GM23248 (cell line): ENCODE measurements around the gene MVP. TPM values are rescaled to one million over a fixed set of nuclear protein-coding genes. Genes with fewer than 3 reads are reported as not detected.

ENCODE experiments used
- DNase-seq: peaks from one replicate; pipeline ENCODE4 v3.0.0-alpha.2; 2015
- H2AFZ ChIP-seq: fragments of 200-600 bp; sonication (generic); 2 replicates; pipeline ENCODE4 v1.6.1; 2016; ENCODE audit warnings: antibody characterized with exemption
- H3F3A ChIP-seq: fragments of 200-600 bp; sonication (generic); 2 replicates; pipeline ENCODE4 v1.6.1; 2016; ENCODE audit warnings: mild to moderate bottlenecking, antibody characterized with exemption, mixed run types; ENCODE audit not compliant: insufficient read depth
- H3K27ac ChIP-seq: fragments of 200-600 bp; sonication (generic); 2 replicates; pipeline ENCODE4 v1.5.1; 2016; ENCODE audit warnings: mild to moderate bottlenecking
- H3K27me3 ChIP-seq: fragments of 200-600 bp; sonication (generic); replicated peaks from 2 replicates; pipeline ENCODE4 v1.6.1; 2016; ENCODE audit warnings: mild to moderate bottlenecking; ENCODE audit not compliant: insufficient read depth
- H3K36me3 ChIP-seq: fragments of 200-600 bp; sonication (generic); 2 replicates; pipeline ENCODE4 v1.6.1; 2016; ENCODE audit warnings: low read depth, mild to moderate bottlenecking
- H3K4me1 ChIP-seq: fragments of 200-600 bp; sonication (generic); 2 replicates; pipeline ENCODE4 v1.6.1; 2016; ENCODE audit warnings: mild to moderate bottlenecking; ENCODE audit not compliant: insufficient read depth
- H3K4me2 ChIP-seq: fragments of 200-600 bp; sonication (generic); one replicate; pipeline ENCODE4 v1.6.1; 2016; ENCODE audit warnings: mild to moderate bottlenecking; ENCODE audit not compliant: unreplicated experiment
- H3K4me3 ChIP-seq: fragments of 200-600 bp; sonication (generic); 2 replicates; pipeline ENCODE4 v1.5.1; 2016; ENCODE audit warnings: mild to moderate bottlenecking
- H3K79me2 ChIP-seq: fragments of 200-600 bp; sonication (generic); 2 replicates; pipeline ENCODE4 v1.6.1; 2016; ENCODE audit warnings: mild to moderate bottlenecking; ENCODE audit not compliant: insufficient read depth
- H3K9ac ChIP-seq: fragments of 200-600 bp; sonication (generic); 2 replicates; pipeline ENCODE4 v1.6.1; 2016; ENCODE audit warnings: mild to moderate bottlenecking
- H3K9me2 ChIP-seq: fragments of 200-600 bp; sonication (generic); 2 replicates; pipeline ENCODE4 v1.6.1; 2016; ENCODE audit warnings: mixed run types, mild to moderate bottlenecking, moderate library complexity; ENCODE audit not compliant: insufficient read depth
- H3K9me3 ChIP-seq: fragments of 200-600 bp; sonication (generic); one replicate; pipeline ENCODE4 v1.6.1; 2017; ENCODE audit warnings: low read depth
- H4K20me1 ChIP-seq: fragments of 200-600 bp; sonication (generic); 2 replicates; pipeline ENCODE4 v1.6.0; 2016; ENCODE audit not compliant: insufficient read depth
- EZH2 ChIP-seq: fragments of 200-600 bp; sonication (generic); IDR thresholded peaks from 2 replicates; pipeline ENCODE4 v1.6.1; 2018; ENCODE audit warnings: antibody characterized with exemption, mild to moderate bottlenecking; ENCODE audit not compliant: insufficient read depth, poor library complexity, severe bottlenecking
- EZH2phosphoT487 ChIP-seq: fragments of 200-600 bp; sonication (generic); IDR thresholded peaks from 2 replicates; pipeline ENCODE4 v1.6.1; 2018; ENCODE audit warnings: antibody characterized with exemption, moderate library complexity, mild to moderate bottlenecking, low read depth; ENCODE audit not compliant: insufficient read depth
- WGBS, 2 experiments: methylation state at CpG; one replicate each; pipeline ENCODE4 v1.1.6; 2015 to 2017; ENCODE audit warnings: low lambda C conversion rate in 2 of 2, low coverage in 1 of 2; ENCODE audit errors: missing lambda C conversion rate in 2 of 2; 5-methylcytosine and 5-hydroxymethylcytosine counted together
- in situ Hi-C: fragments of 300-500 bp; cut with MboI; formaldehyde crosslinking; loops from 2 replicates; pipeline ENCODE4 v1.15.0; 2020
- polyA plus RNA-seq: library from polyadenylated mRNA; unstranded; fragments of >200 nt; fragmentation: Nextera tagmentation; extraction: Ambion mirVana; gene quantifications from 2 replicates; pipeline ENCODE4 v1.2.1, GENCODE V29; 2016
- total RNA-seq: library from RNA; depleted of rRNA; stranded (reverse); fragments of >200 nt; shearing (Covaris generic); gene quantifications from 2 replicates; pipeline ENCODE4 v1.2.3, GENCODE V29; 2014

MVP gene
- total and polyA plus RNA-seq, 2 experiments from 2014 or later, result 230 to 272 TPM

DNA sequence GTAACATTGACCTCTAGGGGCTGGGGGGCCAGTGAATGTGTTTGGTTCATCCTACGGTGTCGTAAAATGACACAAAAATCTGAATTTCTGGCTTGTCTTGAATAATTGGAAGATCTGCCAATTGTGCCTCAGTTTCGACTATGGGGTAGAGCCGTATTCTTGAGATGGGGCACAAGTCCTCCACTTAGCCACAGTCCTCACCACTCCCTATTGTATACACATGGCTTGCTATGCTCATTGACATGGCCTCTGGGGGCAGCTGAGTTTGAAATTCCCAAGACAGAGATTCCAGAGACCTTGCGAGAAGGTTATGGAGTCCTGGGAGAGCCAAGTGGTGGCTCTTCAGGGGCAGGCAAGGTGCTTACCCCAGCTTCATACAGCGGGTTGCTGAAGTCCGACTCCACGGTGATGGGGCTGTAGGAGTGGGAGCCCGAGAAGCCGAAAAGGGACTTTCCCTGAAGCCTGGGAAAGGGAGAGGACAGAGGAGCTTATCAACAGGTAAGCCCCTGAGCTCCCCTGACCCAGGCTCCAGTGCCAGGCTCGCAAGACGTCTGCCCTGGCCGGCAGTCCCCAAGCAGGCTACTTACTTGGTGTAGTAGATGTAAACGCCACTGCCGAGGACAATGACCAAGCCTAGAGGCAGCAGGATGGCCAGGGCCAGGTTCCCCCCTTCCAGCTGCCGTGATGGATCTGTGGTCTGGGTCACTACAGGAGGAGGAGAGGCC lies 51.7 kb downstream of the MVP start:
- no peak overlapping the region for H3K9ac ChIP-seq
- H3K4me3 ChIP-seq, result no peak overlapping the region
- no peaks in the 10 kb centered on the region for H3K4me1 ChIP-seq
- no peak for DNase-seq
- no peak overlapping the region for H3K27ac ChIP-seq
- H3K27me3 ChIP-seq, result 0 out of 2 replicates have a peak, but pooled peaks cover 4% of the 10 kb centered on the region
- no peak overlapping the region for H3K4me2 ChIP-seq
- no peaks in the 10 kb centered on the region for H3K36me3 ChIP-seq
- no peak overlapping the region for H2AFZ ChIP-seq
- 88 to 89% methylated on average over 16 of the region's 16 CpGs for whole genome bisulfite sequencing, 2 experiments
- no peaks in the 10 kb centered on the region for H3K79me2 ChIP-seq
- no peak for TF ChIP-seq EZH2phosphoT487
- TF ChIP-seq EZH2, result no peak
- H3F3A ChIP-seq, result no peaks in the 10 kb centered on the region
- no peaks in the 10 kb centered on the region for H3K9me3 ChIP-seq
- no peaks in the 10 kb centered on the region for H4K20me1 ChIP-seq
- H3K9me2 ChIP-seq, result no peaks in the 10 kb centered on the region
- in situ Hi-C loops, result no loop called here

- no peaks in the 10 kb centered on the region for H3K79me2 ChIP-seq
- H4K20me1 ChIP-seq, result no peaks in the 10 kb centered on the region
- no peak overlapping the region for H3K9ac ChIP-seq
- no peaks in the 10 kb centered on the region for H3K36me3 ChIP-seq
- H3K4me2 ChIP-seq, result no peak overlapping the region
- no peak overlapping the region for H3K4me3 ChIP-seq
- TF ChIP-seq EZH2phosphoT487, result no peak
- no peak for TF ChIP-seq EZH2
- in situ Hi-C loops, result no loop called here
- H3K9me3 ChIP-seq, result no peaks in the 10 kb centered on the region
- no peak for DNase-seq
- H3K27me3 ChIP-seq, result 0 out of 2 replicates have a peak, but pooled peaks cover 6% of the 10 kb centered on the region
- no peaks in the 10 kb centered on the region for H3K9me2 ChIP-seq
- no peak overlapping the region for H2AFZ ChIP-seq
- 83 to 86% methylated on average over 25 to 26 of the region's 26 CpGs for WGBS, 2 experiments
- H3F3A ChIP-seq, result no peaks in the 10 kb centered on the region
- H3K4me1 ChIP-seq, result no peaks in the 10 kb centered on the region
- H3K27ac ChIP-seq, result no peak overlapping the region
These were observed 53.1 kb downstream of the MVP start for GRCh38 chr16:29873319-29873718.

DNA sequence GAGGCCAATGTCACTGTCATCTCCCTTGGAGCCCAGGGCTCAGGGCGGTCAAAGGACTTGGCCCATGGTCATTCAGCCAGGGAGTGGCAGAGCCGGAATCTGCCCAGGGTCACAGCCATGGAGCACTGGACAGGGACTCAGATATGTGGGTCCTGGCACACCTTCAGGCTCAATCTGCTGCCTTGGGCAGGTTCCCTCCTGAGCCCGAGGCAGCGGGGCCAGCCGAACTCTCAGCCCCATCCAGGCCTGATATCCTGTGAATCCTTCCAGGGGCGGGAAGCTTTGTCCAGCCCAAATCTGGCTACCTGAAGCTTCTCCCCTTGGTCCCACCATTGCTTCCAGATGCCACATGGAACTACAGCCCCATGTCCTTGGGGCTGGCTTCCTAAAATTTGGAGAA lies 54.9 kb downstream of the MVP start:
- WGBS, 2 experiments, result 82 to 86% methylated on average over 6 of the region's 6 CpGs
- H3K9me2 ChIP-seq, result no peaks in the 10 kb centered on the region
- no peaks in the 10 kb centered on the region for H3K79me2 ChIP-seq
- no peak overlapping the region for H3K27ac ChIP-seq
- no peaks in the 10 kb centered on the region for H3K9me3 ChIP-seq
- in situ Hi-C loops, result no loop called here
- no peaks in the 10 kb centered on the region for H3K4me1 ChIP-seq
- H3F3A ChIP-seq, result no peaks in the 10 kb centered on the region
- H3K4me2 ChIP-seq, result no peak overlapping the region
- DNase-seq, result no peak
- H3K4me3 ChIP-seq, result no peak overlapping the region
- H3K36me3 ChIP-seq, result no peaks in the 10 kb centered on the region
- 0 out of 2 replicates have a peak, but pooled peaks cover 6% of the 10 kb centered on the region for H3K27me3 ChIP-seq
- no peaks in the 10 kb centered on the region for H4K20me1 ChIP-seq
- H3K9ac ChIP-seq, result no peak overlapping the region
- TF ChIP-seq EZH2 (no peak), EZH2phosphoT487 (no peak)
- H2AFZ ChIP-seq, result no peak overlapping the region

GRCh38 chr16:29876217-29876593 lies 55.9 kb downstream of the MVP start:
- 11 to 15% methylated on average over 8 to 18 of the region's 18 CpGs for WGBS, 2 experiments
- Histone ChIP-seq H3K27ac (no peak overlapping the region), H3K4me3 (peak overlapping the region; percentile 50), H3K79me2 (no peaks in the 10 kb centered on the region), H3K9me3 (no peaks in the 10 kb centered on the region), H3K9me2 (no peaks in the 10 kb centered on the region), H3K9ac (no peak overlapping the region), H2AFZ (peak overlapping the region; percentile 32), H3F3A (no peaks in the 10 kb centered on the region), H3K27me3 (0 out of 2 replicates have a peak, but pooled peaks cover 6% of the 10 kb centered on the region), H3K36me3 (no peaks in the 10 kb centered on the region), H3K4me2 (peak overlapping the region; percentile 65), H3K4me1 (no peaks in the 10 kb centered on the region), H4K20me1 (no peaks in the 10 kb centered on the region)
- TF ChIP-seq EZH2phosphoT487 (no peak), EZH2 (no peak)
- DNase-seq, result no peak
- in situ Hi-C loops, result no loop called here
